Activated CD4-positive, alpha-beta T cell treated with anti-CD3 and anti-CD28 coated beads, Interleukin-2, amount 50 U/mL, for 16 hours (primary cell): ENCODE data around the gene TPSAB1.
"Not testable (repeated sequence)": the region's sequence is repeated elsewhere in the genome, so short reads cannot be mapped to it uniquely, and the experiment has no call there.

Source experiments
- DNase-seq: peaks from one replicate; pipeline ENCODE4 v3.0.0-alpha.2; 2020

The TPSAB1 gene

DNA sequence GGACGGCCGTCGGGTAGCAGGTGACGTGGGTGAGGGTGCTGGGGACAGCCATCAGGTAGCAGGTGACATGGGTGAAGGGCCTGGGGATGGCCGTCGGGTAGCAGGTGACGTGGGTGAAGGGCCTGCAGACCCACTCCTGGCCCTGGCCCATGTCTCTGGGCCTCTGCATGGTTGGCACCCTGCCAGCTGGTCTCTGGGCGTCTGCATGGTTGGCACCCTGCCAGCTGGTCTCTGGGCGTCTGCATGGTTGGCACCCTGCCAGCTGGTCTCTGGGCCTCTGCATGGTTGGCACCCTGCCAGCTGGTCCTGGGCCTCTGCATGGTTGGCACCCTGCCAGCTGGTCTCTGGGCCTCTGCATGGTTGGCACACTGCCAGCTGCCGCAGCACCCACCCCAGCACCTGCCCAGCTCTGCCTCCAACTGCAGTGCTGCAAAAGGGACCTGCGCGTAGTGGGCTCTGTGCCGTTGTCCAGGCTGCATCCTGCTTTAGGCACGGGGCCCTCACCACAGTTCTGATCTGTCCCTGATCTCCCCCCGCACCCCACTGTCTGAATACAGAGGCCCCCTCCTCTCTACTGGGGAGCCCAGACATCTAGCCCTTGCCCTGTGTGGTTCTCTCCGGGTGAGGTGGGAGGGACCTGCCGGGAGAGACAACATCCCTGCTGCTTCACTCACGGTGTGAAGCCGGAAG, 31.4 kb downstream of the TPSAB1 start:
- not testable (repeated sequence) for DNase-seq

- DNase-seq = no peak
Measured at GRCh38 chr16:1272453-1273198, 32.1 kb downstream of the TPSAB1 start.

- DNase-seq = no peak
Measured at GRCh38 chr16:1273816-1274215, 33.3 kb downstream of the TPSAB1 start.

DNA sequence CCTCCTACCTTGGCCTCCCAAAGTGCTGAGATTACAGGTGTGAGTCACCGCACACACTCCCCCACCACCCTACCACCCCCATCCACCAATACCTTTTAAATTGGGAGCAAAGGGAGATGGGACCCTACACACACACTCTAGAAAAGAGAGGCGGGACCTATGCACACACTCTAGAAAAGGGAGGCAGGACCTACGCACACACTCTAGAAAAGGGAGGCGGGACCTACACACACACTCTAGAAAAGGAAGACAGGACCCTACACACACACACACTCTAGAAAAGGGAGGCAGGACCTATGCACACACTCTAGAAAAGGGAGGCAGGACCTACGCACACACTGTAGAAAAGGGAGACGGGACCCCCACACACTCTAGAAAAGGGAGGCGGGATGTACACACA, 34.3 kb downstream of the TPSAB1 start:
- no peak for DNase-seq

- DNase-seq = no peak
Measured at GRCh38 chr16:1275791-1276579, 35.5 kb downstream of the TPSAB1 start.

GRCh38 chr16:1276580-1276878, 36.0 kb downstream of the TPSAB1 start:
- no peak for DNase-seq

- no peak for DNase-seq
Measured at GRCh38 chr16:1277151-1277598, 36.7 kb downstream of the TPSAB1 start.

GRCh38 chr16:1277617-1278282, 37.2 kb downstream of the TPSAB1 start:
- no peak for DNase-seq

DNA sequence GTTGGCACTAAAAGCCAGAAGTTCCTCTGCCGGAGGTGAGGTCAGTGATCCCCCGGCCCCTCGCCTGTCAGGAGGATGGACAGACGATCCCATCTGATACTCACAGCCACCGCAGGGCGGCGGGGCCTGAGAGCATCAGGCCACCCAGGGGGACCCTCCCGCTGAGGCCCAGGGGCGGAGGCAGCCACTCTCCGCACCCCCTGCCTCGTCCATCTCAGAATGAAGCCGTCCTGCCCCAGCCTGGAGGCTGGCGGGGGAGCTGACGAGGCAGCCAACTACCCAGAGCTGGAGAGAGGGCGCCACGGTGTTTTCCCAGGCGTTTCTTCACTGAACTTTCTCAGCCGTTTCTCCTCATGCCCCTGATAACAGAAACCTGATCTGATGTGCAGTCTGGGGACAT, 38.0 kb downstream of the TPSAB1 start:
- DNase-seq = no peak

- DNase-seq = no peak
Measured at GRCh38 chr16:1279081-1279944, 38.8 kb downstream of the TPSAB1 start.

DNA sequence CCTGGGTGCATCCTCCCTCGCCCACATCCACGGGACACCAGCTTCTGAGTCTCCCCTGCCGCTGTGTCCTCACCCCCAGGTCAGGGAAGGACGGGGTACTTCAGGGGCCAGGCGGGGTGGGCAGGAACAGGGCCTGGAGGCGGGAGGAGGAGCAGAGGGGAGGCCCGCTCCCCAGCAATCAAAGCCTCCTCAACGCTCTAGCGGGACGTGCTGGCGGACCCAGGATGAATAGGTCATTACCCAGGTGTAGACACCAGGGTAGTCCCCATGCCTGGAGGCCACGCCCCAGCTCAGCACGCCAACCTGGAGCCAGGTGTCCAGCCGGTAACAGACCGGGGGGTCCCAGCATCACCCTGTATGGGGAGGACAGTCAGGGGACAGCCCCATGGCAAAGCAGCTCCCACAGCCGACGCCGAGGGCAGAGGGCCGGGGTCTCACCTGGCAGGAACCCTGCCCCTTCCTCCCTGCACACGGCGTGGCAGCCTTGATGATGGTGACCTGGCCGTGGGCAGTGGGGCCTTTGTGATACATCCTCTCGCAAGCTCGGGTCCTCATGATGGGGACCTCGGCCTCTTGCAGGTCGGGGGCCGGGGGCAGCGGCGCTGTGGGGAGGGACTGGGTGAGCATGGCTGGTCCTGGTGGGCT, 39.6 kb downstream of the TPSAB1 start:
- DNase-seq = no peak

GRCh38 chr16:1280783-1281182, 40.3 kb downstream of the TPSAB1 start:
- no peak for DNase-seq

- DNase-seq = no peak
Measured at GRCh38 chr16:1281517-1281916, 41.0 kb downstream of the TPSAB1 start.

DNA sequence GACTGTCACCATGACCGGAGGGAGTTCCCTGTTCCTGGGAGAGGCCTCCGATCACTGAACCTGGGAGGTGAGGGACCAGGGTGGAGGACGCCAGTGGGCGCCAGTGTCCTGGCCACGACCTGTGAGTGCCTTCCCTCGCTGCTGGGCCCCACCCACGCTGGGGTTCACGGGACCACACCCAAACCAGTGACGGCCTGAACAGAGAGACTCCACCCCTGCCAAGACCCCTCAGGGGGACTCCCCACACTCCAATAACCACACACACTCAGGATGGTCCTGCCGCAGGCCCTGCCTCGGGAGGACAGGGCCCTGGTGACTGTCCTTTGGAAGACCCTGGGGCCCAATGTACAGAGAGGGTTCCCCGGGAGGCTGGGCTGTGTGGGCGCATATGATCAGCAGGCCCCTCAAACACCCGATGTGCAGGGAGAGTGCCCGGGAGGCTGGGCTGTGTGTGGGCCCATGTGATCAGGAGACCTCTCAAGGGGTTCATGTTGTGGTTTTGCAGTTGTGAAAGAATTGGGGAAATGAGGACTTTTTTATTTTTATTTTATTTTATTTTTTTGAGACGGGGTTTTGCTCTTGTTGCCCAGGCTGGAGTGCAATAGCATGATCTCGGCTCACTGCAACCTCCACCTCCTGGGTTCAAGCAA, 41.9 kb downstream of the TPSAB1 start:
- no peak for DNase-seq

GRCh38 chr16:1283296-1283695, 42.8 kb downstream of the TPSAB1 start:
- DNase-seq = no peak

DNA sequence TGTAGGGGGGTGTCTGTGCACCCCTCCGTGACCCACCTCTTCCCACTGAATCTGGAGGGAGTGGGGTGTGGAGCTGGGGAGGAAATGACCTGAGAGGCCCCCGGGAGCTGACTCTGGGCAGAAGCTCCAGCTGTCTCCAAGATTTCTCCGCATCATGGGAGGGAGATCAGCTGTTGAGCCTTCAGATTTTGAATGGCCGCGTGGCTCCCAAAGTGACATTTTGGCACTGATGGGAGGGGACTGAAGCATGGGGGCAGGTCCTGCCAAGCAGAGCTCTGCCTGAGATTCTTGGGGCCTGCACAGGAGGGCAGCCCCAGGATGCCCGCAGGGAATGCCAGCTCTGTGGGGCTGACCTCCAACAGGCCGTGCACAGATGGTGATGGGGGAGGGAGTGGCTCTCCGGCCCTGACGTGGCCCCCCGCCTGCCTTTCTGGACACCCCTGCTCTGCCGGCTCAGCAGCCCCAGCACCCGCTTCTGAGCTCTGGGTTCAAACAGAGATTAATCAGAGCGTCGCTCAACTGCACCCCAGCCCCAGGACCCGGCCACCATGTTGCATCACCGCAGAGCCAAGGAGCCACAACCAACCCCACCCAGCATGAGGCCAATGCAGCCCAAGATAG, 43.6 kb downstream of the TPSAB1 start:
- DNase-seq = no peak

GRCh38 chr16:1285669-1286512, 45.4 kb downstream of the TPSAB1 start:
- DNase-seq = no peak

GRCh38 chr16:1286513-1287094, 46.1 kb downstream of the TPSAB1 start:
- no peak for DNase-seq

DNA sequence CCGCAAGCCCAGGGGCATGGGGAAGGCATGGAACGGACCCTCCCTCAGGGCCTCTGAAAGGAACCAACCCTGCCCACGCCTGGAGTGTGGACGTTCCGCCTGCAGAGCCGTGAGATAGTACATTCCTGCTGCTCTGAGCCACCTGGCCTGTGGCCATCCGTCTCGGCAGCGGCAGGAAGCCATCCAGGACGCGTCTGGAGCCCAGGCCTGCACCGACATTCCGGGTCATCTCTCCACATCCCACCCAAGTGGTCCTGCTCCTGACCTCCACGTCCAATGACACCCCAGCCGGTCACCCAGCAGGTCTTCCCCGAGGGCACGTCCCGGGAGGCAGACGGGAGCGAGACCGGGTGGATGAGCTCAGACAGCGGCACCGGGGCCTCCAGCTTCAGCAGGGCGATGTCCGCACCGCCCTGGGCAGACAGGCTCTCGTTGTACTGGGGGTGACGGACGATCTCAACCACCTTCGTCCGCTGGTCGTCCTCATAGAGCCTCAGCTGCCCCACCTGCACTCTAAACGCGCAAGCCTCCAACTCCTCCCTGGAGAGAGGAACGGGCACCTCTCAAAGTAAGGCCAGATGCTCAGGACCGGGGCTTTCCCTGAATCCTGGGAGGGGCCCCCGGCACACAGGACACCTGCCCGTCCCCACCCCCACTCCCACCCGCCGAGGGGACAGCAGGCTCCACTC, 47.6 kb downstream of the TPSAB1 start:
- no peak for DNase-seq
